GM18499 (cell line): ENCODE measurements around the gene F7.
"Not testable (repeated sequence)": the region's sequence is repeated elsewhere in the genome, so short reads cannot be mapped to it uniquely, and the experiment has no call there.

Experiments
- ATAC-seq: cut with Tn5 transposase; IDR thresholded peaks from one replicate; pipeline ENCODE4 v1.9.1; 2021; ENCODE audit warnings: moderate number of reproducible peaks; ENCODE audit not compliant: insufficient read depth, unreplicated experiment

Gene F7

GRCh38 chr13:113070855-113071254 lies 34.7 kb upstream of the F7 start:
- ATAC-seq = no peak

DNA sequence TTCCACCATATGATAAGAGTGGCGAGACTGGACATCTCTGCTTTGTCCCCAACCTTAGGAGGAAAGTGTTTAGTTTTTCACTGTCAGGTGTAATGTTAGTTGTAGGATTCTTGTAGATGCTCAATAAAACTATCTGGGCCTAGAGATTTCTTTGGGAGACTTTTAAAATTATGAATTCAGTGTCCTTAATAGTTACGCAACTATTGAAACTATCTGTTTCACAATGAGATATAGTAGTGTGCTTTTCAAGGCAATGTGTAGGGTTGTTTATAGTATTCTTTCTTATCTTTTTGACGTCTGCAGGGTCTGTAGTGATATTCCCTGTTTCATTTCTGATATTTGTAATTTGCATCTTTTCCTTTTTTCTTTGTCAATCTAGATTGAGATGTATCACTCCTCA lies 33.2 kb upstream of the F7 start:
- ATAC-seq = no peak

- ATAC-seq = no peak
These were observed 31.6 kb upstream of the F7 start for GRCh38 chr13:113073942-113074341.

- no peak for ATAC-seq
These were observed 31.2 kb upstream of the F7 start for GRCh38 chr13:113074401-113074800.

DNA sequence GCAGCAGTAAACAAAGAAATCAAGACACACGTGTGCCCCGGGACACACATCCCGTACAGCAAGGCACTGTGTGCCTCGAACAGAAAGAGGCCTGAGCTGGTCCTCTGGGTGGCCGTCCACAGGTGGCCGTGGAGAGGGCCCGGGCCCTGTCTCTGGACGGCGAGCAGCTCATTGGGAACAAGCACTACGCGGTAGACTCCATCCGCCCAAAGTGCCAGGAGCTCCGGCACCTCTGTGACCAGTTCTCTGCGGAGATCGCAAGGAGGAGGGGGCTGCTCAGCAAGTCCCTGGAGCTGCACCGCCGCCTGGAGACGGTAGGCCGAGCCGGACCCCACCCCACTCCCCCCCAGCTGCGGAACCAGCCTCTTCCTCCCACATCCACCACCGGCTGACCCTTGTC lies 30.7 kb upstream of the F7 start:
- no peak for ATAC-seq

GRCh38 chr13:113075711-113076110 lies 29.9 kb upstream of the F7 start:
- ATAC-seq = no peak

DNA sequence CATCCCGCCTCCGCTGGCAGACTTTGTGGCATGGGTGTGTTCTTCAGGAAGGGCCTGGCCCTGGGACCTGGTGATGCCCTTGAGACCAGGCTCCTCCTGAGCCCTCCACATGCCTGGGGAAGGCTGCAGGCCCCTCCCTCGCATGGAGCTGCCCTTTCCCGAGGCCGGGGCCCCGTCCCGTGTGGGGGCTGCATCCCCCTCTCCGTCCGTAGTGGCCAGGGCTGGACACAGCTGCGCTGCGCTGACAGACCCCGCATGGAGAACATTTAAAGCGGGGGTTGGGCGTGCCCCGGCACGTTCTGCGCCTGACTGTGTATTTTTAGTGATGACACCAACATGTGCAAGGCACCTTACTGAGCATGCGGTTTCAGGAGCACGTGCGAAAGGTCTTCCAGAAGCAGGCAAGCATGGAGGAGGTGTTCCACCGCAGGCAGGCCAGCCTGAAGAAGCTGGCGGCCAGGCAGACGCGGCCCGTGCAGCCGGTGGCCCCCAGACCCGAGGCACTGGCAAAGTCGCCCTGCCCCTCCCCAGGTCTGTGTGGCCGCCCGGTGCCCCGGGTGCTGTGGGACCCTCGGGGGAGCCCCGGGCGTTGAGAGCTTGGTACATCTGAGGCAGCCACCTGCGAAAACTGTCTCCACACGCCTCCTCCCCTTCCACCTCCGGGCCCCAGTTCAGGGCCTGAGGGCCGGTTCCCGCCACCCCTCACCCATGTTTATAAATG lies 28.8 kb upstream of the F7 start:
- no peak for ATAC-seq

GRCh38 chr13:113077566-113077952 lies 28.0 kb upstream of the F7 start:
- ATAC-seq = no peak

DNA sequence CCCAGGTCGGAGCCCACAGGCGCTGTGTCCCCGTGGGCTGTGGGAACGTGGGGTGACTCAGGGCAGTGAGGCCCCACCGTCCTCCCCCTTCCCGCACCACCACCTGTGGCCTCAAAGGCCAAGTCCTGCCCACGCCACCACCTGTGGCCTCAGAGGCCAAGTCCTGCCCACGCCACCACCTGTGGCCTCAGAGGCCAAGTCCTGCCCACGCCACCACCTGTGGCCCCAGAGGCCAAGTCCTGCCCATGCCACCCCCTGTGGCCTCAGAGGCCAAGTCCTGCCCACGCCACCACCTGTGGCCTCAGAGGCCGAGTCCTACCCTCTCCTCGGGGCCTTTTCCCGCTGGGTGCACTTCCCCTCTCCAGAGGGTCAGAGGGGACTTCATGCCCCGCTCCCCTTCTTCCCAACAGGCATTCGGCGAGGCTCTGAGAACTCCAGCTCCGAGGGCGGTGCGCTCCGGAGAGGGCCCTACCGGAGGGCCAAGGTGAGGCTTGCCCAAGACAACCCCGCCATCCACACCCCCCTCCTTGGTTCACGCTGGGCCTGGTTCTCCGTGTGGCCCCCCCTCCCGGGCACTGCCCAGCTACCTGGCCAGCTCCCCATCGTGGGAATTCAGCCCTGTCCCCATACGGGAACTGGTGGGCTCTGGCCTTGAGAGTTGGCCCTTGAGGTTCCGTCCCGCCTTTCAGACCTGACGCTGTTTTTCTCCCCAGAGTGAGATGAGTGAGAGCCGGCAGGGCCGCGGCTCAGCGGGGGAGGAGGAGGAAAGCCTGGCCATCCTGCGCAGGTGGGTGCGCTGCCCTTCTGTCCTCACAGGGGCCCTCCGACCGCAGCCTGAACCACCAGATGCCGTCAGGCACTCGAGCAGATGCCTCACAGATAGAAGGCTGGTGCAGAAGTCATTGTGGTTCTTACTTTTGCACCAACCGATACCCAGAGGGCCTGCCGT lies 27.4 kb upstream of the F7 start:
- ATAC-seq = no peak

DNA sequence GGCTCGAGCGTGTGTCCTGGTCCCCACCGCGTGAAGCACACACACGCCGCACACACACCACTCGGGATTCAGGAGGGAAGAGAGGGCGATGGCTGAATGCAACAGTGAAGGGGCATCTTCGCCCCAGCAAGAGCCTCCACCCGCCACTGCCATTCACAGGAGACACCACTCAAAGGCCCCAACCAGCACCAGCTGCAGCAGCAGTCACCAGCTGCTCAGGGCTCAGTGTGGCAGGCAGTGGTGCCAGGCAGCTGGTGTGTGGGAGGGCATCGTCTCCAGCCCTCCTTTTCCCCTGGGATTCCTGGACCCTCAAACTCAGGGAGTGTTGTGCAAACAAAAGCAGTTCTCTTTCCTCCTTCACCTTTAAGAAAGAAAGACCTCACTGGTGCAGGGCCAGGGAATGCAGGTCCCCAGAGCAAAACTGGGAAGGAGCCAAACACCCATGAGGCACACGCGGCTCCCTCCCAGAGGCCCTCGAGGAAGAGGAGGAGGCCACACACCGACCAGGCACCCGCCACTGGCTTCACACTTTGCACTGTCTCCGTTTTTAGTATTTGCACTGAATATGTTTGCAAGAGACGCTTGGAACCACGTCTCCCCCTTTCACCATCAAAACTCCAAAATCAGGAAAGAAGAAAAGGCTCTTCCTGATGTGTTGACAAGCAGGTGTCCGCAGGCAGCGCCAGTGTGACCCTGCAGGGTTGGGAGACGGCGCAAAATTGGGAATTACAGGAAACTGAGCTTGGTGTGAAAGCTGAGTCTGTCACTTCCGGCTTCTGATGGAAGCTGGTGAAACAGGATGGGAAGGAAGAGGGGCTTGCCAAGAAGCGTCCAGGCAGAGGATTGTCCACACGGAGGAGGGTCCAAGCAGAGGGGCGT lies 26.4 kb upstream of the F7 start:
- no peak for ATAC-seq

DNA sequence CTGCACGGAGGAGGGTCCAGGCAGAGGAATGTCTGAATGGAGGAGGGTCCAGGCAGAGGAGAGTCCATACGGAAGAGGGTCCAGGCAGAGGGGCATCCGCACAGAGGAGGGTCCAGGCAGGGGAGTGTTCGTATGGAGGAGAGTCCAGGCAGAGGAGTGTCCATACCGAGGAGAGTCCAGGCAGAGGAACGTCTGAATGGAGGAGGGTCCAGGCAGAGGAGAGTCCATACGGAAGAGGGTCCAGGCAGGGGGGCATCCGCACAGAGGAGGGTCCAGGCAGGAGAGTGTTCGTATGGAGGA lies 25.9 kb upstream of the F7 start:
- not testable (repeated sequence) for ATAC-seq

DNA sequence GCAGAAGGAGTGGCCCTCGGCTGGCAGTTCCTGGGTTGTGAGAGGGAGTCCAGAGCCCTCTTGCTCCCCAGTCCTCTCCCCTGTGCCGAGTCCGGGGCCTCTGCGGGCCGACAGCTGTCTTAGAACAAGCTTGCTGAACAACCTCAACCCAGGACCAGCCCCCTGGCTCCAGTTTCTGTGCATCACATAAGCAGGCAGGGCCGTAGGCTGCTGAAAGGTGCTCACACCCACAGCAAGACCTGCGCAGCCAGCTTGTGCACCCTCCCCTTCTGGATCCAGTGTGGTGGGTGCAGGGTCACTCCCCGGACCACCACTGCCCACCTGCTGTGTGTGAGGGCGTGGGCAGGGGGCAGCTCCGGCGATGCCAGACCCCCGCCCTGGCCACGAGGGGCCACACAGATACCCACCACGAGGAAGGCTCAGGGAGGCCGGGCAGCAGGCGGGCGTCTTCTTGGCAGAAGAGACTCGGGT lies 25.2 kb upstream of the F7 start:
- ATAC-seq = no peak

DNA sequence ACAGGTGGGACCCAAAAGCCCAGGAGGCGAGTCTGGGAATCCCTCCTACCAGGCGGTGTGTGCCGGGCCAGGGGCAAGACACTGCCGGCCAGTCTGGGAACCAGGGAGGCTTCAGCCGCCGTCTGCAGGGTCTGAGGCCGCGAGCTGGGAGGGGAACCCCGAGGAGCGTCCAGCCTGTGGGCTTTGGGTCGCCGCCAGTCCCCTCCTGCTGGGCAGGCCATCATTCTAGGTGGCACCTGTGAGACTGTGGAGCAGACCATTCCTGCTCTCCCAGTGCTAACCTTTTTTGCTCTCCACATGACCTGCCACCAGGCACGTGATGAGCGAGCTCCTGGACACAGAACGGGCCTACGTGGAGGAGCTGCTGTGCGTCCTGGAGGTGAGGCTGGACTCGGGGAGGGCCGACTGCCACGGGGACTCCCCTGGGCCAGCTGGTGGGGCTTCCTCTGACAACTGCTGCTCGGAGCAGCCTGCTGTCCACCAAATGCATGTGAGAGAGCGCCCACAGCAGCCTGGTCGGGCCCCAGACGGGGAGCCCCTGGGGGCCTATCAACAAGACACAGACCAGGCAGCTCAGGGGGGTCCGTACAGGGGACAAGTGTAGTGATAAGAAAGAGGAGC lies 24.6 kb upstream of the F7 start:
- no peak for ATAC-seq

GRCh38 chr13:113082198-113083021 lies 23.2 kb upstream of the F7 start:
- ATAC-seq = no peak

- no peak for ATAC-seq
These were observed 22.6 kb upstream of the F7 start for GRCh38 chr13:113083022-113083373.

- ATAC-seq = no peak
These were observed 22.1 kb upstream of the F7 start for GRCh38 chr13:113083402-113084061.

DNA sequence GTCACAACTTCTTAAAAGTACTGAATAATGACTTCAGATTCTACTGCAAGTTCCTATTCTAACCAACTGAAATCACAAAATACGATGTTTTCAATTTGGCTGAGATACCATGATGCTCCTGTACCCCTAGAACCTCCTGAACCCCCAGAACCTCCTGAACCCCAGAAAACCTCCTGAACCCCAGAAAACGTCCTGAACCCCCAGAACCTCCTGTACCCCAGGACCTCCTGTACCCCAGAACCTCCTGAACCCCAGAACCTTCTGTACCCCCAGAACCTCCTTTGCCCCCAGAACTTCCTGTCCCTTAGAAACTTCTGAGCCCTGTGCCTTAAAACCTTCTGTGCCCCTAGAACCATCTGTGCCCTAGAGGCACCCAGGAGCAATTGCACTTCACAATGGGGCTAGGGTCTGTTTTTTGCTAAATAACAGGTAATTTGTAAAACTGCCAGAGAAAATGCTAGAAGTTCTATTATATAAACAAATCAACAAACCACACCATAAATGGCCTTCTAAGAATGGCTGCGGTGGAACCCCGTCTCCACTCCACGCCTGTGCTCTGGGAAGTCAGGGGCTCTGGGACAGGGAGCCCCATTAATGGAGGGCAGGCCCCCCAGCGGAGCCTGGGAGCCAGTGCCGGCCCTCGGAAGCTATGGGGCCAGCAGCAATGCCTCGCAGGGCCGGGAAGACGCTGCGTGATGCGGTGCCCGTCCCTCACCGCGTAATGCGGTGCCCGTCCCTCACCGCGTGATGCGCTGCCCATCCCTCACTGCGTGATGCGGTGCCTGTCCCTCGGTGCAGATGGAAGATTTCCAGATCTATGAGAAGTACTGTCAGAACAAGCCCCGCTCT lies 21.3 kb upstream of the F7 start:
- no peak for ATAC-seq

DNA sequence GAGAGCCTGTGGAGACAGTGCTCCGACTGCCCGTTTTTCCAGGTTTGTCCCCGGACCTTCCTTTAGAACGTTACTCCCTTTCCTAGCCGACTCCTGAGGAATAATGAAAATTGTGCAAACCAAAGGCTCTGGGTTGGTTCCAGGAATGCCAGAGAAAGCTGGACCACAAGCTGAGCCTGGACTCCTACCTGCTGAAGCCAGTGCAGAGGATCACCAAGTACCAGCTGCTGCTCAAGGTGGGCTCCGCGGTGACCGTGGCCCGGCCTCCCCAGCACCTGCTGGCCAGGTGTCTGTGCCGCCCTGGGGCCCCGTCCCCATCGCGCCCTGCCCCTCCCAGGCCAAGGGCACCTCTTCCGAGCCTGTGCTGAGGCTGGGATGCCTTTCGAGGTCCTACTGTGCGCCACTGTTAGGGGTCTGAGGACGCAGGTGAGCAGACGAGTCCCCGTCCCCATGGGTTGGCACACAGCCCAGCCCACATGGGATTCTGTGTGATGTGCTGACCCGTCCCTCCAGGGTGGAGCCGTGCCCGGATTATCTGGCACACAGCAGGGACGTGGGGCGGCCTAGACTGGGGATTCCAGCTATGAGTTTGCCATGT lies 20.5 kb upstream of the F7 start:
- ATAC-seq = no peak
